Measurements from ENCODE around the gene RPS23.
A peak's percentile ranks its signal among the peaks of the same experiment; 100 is the strongest.

RPS23 gene

DNA sequence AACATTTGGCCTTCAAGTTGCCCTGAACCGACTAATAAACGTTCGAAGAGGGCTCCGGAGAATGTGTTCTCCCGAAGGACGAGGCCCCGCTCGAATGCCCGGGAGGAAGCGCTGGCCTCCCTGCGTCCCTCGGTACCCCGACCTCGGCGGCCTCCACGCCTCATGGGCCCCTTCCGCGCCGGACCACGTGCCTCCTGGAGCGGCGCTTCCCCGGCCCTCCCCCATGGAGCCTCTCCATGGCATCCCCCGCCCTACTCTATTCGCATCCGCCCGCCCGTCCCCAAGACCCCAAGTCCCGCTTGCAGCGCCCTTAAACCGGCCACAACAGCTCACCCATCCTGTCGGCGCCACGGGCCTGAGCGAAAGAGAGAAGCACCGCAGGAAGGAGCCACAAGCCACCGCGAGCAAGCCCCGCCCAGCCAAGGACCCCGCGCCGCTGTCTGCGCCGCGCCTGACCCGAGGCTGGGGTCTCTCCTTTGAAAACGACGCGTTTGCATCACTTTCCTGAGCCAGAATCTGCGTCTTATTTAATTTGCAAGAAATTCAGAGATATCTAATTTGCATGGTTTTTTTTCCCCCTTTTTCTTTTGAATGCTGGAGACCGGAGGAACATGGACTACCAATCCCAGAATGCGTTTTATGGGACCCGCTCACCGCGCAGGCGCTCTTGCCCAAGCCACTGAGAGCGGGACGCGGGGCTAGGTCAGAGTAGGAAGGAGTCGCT, at the start of gene RPS23:
TSS of gene RPS23 (minus strand) at position 368 of the 724 bp plus-strand sequence. CDS start at position 337, 31 bp downstream.
- DNase-seq (ENCODE audit: extremely low read depth, low read depth): peak; percentile 80
- TF ChIP-seq, protein P1, sequence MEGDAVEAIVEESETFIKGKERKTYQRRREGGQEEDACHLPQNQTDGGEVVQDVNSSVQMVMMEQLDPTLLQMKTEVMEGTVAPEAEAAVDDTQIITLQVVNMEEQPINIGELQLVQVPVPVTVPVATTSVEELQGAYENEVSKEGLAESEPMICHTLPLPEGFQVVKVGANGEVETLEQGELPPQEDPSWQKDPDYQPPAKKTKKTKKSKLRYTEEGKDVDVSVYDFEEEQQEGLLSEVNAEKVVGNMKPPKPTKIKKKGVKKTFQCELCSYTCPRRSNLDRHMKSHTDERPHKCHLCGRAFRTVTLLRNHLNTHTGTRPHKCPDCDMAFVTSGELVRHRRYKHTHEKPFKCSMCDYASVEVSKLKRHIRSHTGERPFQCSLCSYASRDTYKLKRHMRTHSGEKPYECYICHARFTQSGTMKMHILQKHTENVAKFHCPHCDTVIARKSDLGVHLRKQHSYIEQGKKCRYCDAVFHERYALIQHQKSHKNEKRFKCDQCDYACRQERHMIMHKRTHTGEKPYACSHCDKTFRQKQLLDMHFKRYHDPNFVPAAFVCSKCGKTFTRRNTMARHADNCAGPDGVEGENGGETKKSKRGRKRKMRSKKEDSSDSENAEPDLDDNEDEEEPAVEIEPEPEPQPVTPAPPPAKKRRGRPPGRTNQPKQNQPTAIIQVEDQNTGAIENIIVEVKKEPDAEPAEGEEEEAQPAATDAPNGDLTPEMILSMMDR (IDR thresholded peaks at IDR 0.05; ENCODE audit: low read depth, low read length, missing control alignments): no peak

DNA sequence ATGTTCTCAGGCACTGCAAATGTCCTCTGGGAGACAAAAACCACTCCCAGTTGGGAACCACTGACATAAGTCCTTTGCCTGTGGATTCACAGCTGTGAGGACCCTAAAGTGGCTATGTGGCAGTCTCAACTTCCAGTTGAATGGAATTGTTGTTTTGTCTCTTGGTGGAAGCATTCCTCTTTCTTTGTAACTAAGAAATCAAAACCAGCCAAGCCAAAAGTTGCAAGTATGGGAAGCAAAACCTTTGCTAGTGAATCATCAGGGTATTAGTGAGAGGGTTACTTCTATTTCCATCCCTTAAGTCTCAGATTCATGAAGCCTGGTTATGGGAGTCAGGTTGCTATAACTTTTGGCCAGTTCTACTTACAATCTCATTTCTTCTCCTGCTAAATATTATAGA, 49.8 kb upstream of the RPS23 start:
- DNase-seq (ENCODE audit: extremely low read depth, low read depth): no peak
- TF ChIP-seq, protein P1 (IDR thresholded peaks at IDR 0.05; ENCODE audit: low read depth, low read length, missing control alignments): no peak
- H3K4me3 ChIP-seq (replicated peaks; ENCODE audit: low read depth, low read length): no peak overlapping the region

More for the DNA sequence above, at the start of gene RPS23:
- peak within 1 kb of the TSS; percentile 71 for H3K4me3 ChIP-seq (replicated peaks; ENCODE audit: low read depth, low read length)

DNA sequence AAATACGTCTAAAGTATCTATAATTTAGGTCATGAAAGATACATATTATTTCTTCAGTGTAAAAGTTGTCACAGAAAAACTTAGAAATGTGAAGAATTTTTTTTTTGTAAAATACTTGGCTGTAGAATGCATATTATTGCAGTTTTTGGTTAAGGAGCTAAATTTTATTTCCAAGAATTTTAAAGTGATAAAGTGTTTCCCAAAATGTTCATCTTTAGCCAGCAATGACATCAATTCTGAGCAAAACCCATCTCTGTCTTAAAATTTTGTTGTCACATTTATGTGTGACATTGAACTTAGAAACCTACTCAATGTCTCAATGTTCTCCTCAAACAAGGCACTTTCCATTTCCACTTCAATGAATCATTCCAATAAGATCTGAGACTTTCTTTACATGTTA, 47.8 kb upstream of the RPS23 start:
- DNase-seq (ENCODE audit: extremely low read depth, low read depth): no peak

DNA sequence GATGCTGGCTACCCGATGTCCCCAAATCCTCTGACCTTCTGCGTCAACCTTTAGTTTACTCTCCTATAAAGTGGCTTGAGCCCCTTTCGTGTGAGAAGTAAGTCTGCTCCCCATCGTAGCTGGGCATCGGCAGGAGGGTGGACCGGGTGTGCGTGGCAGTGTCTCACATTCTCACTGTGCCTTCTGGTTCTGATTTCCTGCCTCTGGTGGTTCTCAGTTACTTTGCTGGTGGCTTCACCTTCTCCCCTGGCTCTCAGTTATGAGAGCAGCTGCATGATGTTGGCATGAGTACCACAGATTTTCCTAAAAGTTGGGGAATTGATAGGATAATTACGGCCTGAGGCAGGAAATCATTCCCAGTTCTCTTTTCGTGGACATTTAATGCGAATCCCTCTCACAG, 47.0 kb upstream of the RPS23 start:
- DNase-seq (ENCODE audit: extremely low read depth, low read depth): no peak
- no peak overlapping the region for H3K4me3 ChIP-seq (replicated peaks; ENCODE audit: low read depth, low read length)
- TF ChIP-seq, protein P1 (IDR thresholded peaks at IDR 0.05; ENCODE audit: low read depth, low read length, missing control alignments): no peak

More for the DNA sequence above, 47.8 kb upstream of the RPS23 start:
- TF ChIP-seq, protein P1 (IDR thresholded peaks at IDR 0.05; ENCODE audit: low read depth, low read length, missing control alignments): no peak
- no peak overlapping the region for H3K4me3 ChIP-seq (replicated peaks; ENCODE audit: low read depth, low read length)

DNA sequence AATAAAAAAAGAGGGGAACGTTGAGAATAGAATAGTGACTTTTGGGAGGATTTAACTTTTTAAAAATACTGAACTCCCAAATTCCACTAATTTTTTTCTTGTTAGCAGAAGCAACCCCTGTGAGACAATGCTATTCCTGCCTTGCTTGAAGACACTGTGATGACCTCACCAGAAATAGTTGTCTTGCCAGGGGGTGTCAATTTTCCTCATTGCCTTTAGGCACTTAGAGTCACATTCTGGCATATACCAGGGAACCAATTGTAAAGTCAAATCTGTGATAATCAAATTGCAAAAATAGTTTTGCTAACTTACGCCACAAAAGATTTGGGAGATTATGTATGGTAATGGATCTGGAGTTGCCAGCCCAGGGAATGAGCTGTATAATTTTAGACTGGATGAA, 42.8 kb upstream of the RPS23 start:
- no peak for DNase-seq (ENCODE audit: extremely low read depth, low read depth)
- H3K4me3 ChIP-seq (replicated peaks; ENCODE audit: low read depth, low read length): no peak overlapping the region
- TF ChIP-seq, protein P1 (IDR thresholded peaks at IDR 0.05; ENCODE audit: low read depth, low read length, missing control alignments): no peak

DNA sequence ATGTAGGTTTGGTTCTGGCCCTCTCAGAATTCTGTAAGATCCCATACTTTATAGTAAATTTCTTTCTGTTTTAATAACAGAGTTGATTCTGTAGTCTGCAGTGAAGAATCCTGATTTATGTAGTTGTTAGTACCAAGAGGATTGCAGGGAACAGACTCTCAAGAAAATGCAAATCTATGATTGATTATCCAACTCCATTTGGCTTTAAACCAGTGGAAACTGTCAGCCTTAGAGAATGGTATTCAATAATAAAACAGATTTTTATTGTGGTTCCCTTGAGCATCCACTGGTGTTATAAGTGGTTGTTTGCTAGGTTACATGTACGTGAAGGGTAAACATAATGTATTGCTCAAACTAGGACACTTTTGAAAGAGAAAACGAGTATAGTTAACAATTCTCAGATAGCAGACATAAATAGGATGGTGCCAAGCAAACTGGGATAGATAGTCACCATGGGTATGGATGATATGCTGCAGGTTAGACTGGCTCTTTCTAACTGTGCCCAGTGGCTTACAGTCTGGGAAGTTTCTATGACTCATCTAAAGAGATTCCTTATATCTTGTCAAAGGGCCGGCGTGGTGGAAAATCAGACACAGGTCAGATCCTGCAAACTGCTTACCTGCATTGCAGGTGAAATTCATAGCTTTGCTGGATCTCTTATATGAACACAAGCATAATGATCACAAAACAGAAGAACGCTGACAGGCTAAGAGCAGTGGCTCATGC, 41.7 kb upstream of the RPS23 start:
- TF ChIP-seq, protein P1 (IDR thresholded peaks at IDR 0.05; ENCODE audit: low read depth, low read length, missing control alignments): no peak
- no peak overlapping the region for H3K4me3 ChIP-seq (replicated peaks; ENCODE audit: low read depth, low read length)

More for the DNA sequence above, 41.7 kb upstream of the RPS23 start:
- no peak for DNase-seq (ENCODE audit: extremely low read depth, low read depth)

Data from HFF-Myc (cell line).